ENCODE results near the gene CBX6. TPM values are rescaled to one million over a fixed set of nuclear protein-coding genes. Genes with fewer than 3 reads are reported as not detected.
A peak's percentile ranks its signal among the peaks of the same experiment; 100 is the strongest.
"Not testable (repeated sequence)": the region's sequence is repeated elsewhere in the genome, so short reads cannot be mapped to it uniquely, and the experiment has no call there.

CBX6 gene
- total and polyA plus RNA-seq, 5 experiments from 2014 or later = 5.8 to 66.7 (median 6.5) TPM

- Mint-ChIP-seq H3K36me3 (peaks cover 0 to 24% (median 0%) of the 10 kb centered on the region in 3 donors), H3K27ac (no peak overlapping the region), H3K4me3 (no peak overlapping the region), H3K9me3 (no peaks in the 10 kb centered on the region), H3K27me3 (no peaks in the 10 kb centered on the region), H3K4me1 (peaks cover 16 to 33% (median 29%) of the 10 kb centered on the region in 4 donors)
- no peak for ATAC-seq
- POLR2A ChIA-PET = no interaction called here
- peak in 1 of 10 donors; percentile 37 for DNase-seq
These were observed 6.6 kb downstream of the CBX6 start for GRCh38 chr22:38865201-38866023.

GRCh38 chr22:38864361-38865191, 7.4 kb downstream of the CBX6 start:
- DNase-seq (peak in 1 of 10 donors; percentile 57), ATAC-seq (no peak)
- Mint-ChIP-seq H3K4me3 (no peak overlapping the region), H3K4me1 (peaks cover 11 to 24% (median 21%) of the 10 kb centered on the region in 4 donors), H3K27ac (peak overlapping the region in 4 of 10 donors; percentile 4 to 86 (median 54)), H3K36me3 (peaks cover 0 to 22% (median 0%) of the 10 kb centered on the region in 3 donors), H3K9me3 (no peaks in the 10 kb centered on the region), H3K27me3 (no peaks in the 10 kb centered on the region)
- POLR2A ChIA-PET = no interaction called here

DNA sequence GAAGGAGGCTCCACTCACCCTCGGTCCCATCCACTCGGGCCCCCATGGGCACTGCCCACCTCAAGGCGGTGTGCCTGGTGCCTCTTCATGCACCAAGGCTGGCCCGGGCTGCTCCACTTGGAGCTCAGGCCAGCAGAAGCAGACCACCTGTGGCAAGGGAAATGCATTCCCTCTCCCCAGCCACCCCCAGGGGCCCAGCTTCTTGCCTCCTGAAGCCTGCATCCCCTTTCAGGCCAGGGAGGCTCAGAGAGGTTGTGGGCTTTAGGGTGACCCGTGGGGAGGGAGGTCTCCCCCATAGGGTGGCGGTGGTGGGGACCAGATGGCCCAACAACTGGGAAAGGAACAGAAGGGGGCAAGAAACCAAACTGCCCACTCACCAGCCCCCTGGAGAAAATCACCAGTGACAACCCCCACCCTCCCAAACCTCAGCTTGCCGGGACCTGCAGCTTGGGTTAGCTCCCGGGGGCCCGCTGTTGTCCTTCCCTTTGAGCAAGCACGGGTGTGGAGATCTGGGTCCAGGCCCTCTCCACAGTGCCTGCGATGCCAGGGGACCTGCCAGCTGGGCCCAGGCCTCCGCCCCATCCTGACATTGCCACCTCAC, 8.4 kb downstream of the CBX6 start:
- H3K27me3 Mint-ChIP-seq = no peaks in the 10 kb centered on the region
- H3K36me3 Mint-ChIP-seq = peaks cover 0 to 14% (median 0%) of the 10 kb centered on the region in 3 donors
- H3K4me3 Mint-ChIP-seq = no peak overlapping the region
- POLR2A ChIA-PET = no interaction called here
- DNase-seq (peak in 1 of 10 donors; percentile 37), ATAC-seq (no peak)
- peak overlapping the region in 2 of 10 donors; percentile 59 to 86 for H3K27ac Mint-ChIP-seq
- no peaks in the 10 kb centered on the region for H3K9me3 Mint-ChIP-seq
- peaks cover 9 to 17% (median 15%) of the 10 kb centered on the region in 4 donors for H3K4me1 Mint-ChIP-seq

GRCh38 chr22:38862375-38863329, 9.4 kb downstream of the CBX6 start:
- POLR2A ChIA-PET = interaction anchor here (0.6 kb wide), 1 partner anchor 1100 kb away, joined by 6 read pairs; no protein-coding TSS in a partner anchor
- H3K9me3 Mint-ChIP-seq = no peaks in the 10 kb centered on the region
- no peaks in the 10 kb centered on the region for H3K27me3 Mint-ChIP-seq
- peak overlapping the region in 5 of 10 donors; percentile 44 to 73 (median 64) for H3K27ac Mint-ChIP-seq
- H3K4me3 Mint-ChIP-seq = no peak overlapping the region
- no peak for ATAC-seq
- peaks cover 6 to 10% (median 7%) of the 10 kb centered on the region in 4 donors for H3K4me1 Mint-ChIP-seq
- peak in 1 of 10 donors; percentile 43 for DNase-seq
- peaks cover 0 to 14% (median 0%) of the 10 kb centered on the region in 3 donors for H3K36me3 Mint-ChIP-seq

DNA sequence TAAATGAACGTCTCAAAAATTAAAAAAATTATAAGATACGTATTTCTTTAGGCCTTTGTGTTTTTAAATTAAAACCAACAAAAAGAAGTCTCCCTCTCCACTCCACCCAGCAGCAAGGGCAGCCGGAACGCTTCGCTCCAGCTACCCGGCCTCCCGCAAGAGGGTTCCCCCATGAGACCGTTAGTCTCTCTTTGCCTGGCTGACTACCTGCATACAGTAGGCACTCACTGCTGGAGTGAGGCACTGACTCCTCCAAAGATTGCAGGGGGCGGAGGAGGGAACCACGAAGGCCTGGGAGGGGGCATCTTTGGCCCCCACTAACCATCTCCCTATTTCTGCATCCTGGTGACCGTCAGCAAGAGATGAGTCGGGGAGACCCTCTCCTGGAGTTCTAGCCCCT, 10.1 kb downstream of the CBX6 start:
- Mint-ChIP-seq H3K4me1 (peaks cover 5 to 10% (median 7%) of the 10 kb centered on the region in 4 donors), H3K4me3 (no peak overlapping the region), H3K27ac (peak overlapping the region in 3 of 10 donors; percentile 44 to 76 (median 57)), H3K9me3 (no peaks in the 10 kb centered on the region), H3K27me3 (no peaks in the 10 kb centered on the region), H3K36me3 (peaks cover 0 to 8% (median 0%) of the 10 kb centered on the region in 3 donors)
- peak in 1 of 10 donors; percentile 40 for DNase-seq
- no peak for ATAC-seq
- POLR2A ChIA-PET = interaction anchor here (0.6 kb wide), 1 partner anchor 1100 kb away, joined by 6 read pairs; no protein-coding TSS in a partner anchor

DNA sequence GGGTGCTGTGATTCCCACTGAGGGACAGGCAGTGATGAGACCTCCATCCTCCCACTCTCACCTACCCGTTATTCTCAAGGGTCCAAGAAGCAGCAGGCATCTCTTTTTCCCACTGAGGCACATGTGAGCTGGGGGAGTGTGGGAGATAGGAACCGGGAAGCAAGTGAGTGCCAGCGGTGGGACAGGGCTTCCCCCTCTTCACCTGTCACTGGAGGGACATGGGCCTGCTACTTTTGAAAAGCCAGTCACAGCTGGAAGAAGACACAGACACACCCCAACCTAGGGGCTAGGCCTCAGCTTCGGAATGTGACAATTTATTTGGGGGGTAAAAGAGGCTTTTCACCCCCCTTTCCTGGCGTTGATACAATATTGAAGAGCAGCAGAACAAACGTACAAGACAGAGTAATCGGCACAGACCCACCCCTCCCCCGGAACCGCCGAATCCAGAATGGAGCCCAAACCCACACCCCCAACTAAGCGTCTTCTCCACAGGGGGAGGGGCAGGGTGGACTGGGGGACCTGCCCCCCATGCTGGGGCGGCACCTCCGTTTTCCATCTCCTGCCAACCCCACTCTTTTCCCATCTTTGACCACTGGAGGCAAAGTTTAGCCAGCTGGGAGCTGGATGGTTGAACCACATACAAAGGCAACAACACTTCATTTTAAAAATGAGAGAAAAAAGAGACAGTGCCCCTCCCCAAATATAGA, 10.7 kb downstream of the CBX6 start:
- Mint-ChIP-seq H3K27ac (peak overlapping the region in 1 of 10 donors; percentile 86), H3K36me3 (peaks cover 0 to 8% (median 0%) of the 10 kb centered on the region in 3 donors), H3K9me3 (no peaks in the 10 kb centered on the region), H3K4me3 (no peak overlapping the region), H3K27me3 (no peaks in the 10 kb centered on the region), H3K4me1 (peaks cover 5 to 10% (median 7%) of the 10 kb centered on the region in 4 donors)
- DNase-seq = peak in 1 of 10 donors; percentile 46
- ATAC-seq = no peak
- POLR2A ChIA-PET = no interaction called here

- peaks cover 5 to 10% (median 7%) of the 10 kb centered on the region in 4 donors for H3K4me1 Mint-ChIP-seq
- POLR2A ChIA-PET = no interaction called here
- peak overlapping the region in 4 of 10 donors; percentile 59 to 86 (median 68) for H3K27ac Mint-ChIP-seq
- H3K4me3 Mint-ChIP-seq = no peak overlapping the region
- H3K36me3 Mint-ChIP-seq = peaks cover 0 to 4% (median 0%) of the 10 kb centered on the region in 3 donors
- no peaks in the 10 kb centered on the region for H3K27me3 Mint-ChIP-seq
- ATAC-seq = no peak
- H3K9me3 Mint-ChIP-seq = no peaks in the 10 kb centered on the region
- peak in 1 of 10 donors; percentile 55 for DNase-seq
These were observed 11.5 kb downstream of the CBX6 start for GRCh38 chr22:38860283-38861169.

DNA sequence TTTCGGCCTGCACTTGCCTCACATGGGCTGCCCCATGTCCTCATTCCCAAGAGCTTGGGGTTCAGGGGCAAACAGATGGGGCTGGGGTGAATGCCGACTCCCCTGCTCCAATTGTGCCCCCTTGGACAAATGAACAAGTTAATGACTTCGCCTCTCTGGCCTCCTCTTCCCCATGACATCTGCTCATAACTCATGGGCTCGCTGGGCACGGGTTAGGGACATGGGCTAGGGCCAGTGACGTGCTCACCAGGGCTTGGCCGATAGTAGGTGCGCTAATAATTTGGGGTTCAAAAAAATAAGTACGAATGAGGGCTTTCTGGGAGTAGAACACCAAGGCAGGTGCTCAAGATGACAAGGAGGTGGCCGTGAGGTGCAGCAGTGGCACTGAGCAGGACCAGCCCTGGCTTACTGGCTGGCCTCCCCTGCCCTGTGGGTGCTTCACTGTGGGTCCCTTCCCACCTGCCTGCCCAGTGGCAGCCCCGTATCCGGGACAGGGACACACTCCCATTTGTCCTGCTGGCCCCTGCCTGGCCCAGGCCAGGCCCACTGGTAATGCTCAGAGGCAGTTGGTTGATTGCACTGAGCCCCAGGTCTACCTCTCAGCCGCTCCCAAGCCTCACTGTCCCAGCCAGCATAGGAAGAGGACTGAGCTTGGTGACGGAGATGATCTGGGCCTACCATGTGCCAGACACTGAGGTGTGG, 12.3 kb downstream of the CBX6 start:
- no peak for ATAC-seq
- H3K4me3 Mint-ChIP-seq = no peak overlapping the region
- H3K36me3 Mint-ChIP-seq = peaks cover 0 to 4% (median 0%) of the 10 kb centered on the region in 3 donors
- peak in 1 of 10 donors; percentile 7 for DNase-seq
- H3K27ac Mint-ChIP-seq = peak overlapping the region in 3 of 10 donors; percentile 22 to 75 (median 58)
- H3K4me1 Mint-ChIP-seq = peaks cover 5 to 10% (median 7%) of the 10 kb centered on the region in 4 donors
- POLR2A ChIA-PET = interaction anchor here (2.1 kb wide), 1 partner anchor 16 kb away, joined by 5 read pairs; the partner anchor contains the start of gene NPTXR
- H3K9me3 Mint-ChIP-seq = no peaks in the 10 kb centered on the region
- peaks cover 0 to 4% (median 0%) of the 10 kb centered on the region in 5 donors for H3K27me3 Mint-ChIP-seq

DNA sequence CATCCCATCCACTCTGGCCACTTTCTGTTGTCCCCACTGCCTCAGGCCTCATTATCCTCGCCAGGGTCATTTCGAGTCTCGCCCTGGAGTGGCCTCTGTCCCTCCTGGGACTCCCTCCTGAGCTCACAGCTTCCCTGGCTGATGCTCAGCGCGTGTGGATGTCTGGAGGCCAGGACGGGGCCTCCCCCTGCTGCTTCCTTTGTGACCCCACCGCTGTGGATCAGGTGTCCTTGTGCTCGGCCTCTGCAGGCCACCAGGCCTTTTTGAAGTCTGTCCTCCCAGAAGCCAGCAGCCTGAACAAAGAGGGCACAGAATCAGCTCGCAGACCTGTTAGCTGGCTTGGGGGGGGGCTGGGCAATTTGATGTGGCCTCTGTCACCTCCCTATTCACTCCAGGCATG, 13.5 kb downstream of the CBX6 start:
- peaks cover 3 to 7% (median 6%) of the 10 kb centered on the region in 4 donors for H3K4me1 Mint-ChIP-seq
- no peaks in the 10 kb centered on the region for H3K9me3 Mint-ChIP-seq
- ATAC-seq = no peak
- H3K36me3 Mint-ChIP-seq = no peaks in the 10 kb centered on the region
- no peak overlapping the region for H3K27ac Mint-ChIP-seq
- peak in 1 of 10 donors; percentile 26 for DNase-seq
- peaks cover 0 to 5% (median 2%) of the 10 kb centered on the region in 5 donors for H3K27me3 Mint-ChIP-seq
- H3K4me3 Mint-ChIP-seq = no peak overlapping the region
- POLR2A ChIA-PET = interaction anchor here (0.6 to 2.1 kb wide), 2 partner anchors 15 to 126 kb away, joined by 3 to 5 read pairs; partner anchors contain the start of gene NPTXR

DNA sequence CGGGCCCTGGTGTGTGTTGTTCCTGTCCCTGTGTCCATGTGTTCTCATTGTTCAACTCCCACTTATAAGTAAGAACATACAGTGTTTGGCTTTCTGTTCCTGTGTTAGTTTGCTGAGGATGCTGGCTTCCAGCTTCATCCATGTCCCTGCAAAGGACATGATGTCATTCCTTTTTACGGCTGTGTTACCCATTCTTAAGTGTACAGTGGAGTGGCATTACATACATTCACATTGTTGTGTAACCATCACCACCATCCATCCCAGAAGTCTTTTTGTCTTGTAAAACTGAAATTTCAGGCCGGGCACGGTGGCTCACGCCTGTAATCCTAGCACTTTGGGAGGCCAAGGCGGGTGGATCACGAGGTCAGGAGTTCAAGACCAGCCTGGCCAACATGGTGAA, 17.5 kb downstream of the CBX6 start:
- H3K27me3 Mint-ChIP-seq = peaks cover 0 to 11% (median 4%) of the 10 kb centered on the region in 5 donors
- POLR2A ChIA-PET = interaction anchor here (1.0 kb wide), 1 partner anchor 11 kb away, joined by 3 read pairs; no protein-coding TSS in a partner anchor
- not testable (repeated sequence) for ATAC-seq, H3K27ac Mint-ChIP-seq, DNase-seq, H3K9me3 Mint-ChIP-seq, H3K4me1 Mint-ChIP-seq, H3K4me3 Mint-ChIP-seq, H3K36me3 Mint-ChIP-seq
